Erythroblast (primary cell): ENCODE data around the gene RNF144B.

Experiments used
- GATA1 ChIP-seq: IDR thresholded peaks from 2 replicates; pipeline ENCODE4 v1.6.1; 2011; ENCODE audit warnings: low read depth, mild to moderate bottlenecking, control low read depth, low read length, moderate library complexity
- POLR2A ChIP-seq: IDR thresholded peaks from 2 replicates; pipeline ENCODE4 v1.6.1; 2011; ENCODE audit warnings: mild to moderate bottlenecking, low read length

- TF ChIP-seq GATA1 (no peak), POLR2A (no peak)
Observed at GRCh38 chr6:18514180-18514579, 127.0 kb downstream of the RNF144B start.
